ENCODE measurements around the gene SHC1.

The SHC1 gene

DNA sequence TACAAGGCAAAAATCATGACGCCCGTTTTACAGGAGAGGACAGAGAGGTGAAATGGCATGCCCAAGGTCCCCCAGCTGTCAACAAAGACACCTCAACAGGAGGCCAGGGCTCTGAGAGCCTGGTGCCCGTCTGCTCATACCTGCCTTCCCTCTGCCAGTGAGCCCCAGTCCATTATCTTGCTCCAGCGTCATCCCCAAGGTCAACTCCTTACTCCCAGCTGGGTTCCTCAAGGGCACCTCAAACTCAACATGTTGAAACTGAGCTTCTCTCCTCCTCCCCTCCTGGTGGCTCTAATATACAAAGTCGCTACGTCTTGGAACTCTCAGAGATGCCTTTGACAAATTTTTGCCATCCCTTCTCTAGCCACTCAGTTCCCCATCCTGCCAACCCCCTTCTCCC lies 17.9 kb downstream of the SHC1 start:
- TF ChIP-seq, protein P1, sequence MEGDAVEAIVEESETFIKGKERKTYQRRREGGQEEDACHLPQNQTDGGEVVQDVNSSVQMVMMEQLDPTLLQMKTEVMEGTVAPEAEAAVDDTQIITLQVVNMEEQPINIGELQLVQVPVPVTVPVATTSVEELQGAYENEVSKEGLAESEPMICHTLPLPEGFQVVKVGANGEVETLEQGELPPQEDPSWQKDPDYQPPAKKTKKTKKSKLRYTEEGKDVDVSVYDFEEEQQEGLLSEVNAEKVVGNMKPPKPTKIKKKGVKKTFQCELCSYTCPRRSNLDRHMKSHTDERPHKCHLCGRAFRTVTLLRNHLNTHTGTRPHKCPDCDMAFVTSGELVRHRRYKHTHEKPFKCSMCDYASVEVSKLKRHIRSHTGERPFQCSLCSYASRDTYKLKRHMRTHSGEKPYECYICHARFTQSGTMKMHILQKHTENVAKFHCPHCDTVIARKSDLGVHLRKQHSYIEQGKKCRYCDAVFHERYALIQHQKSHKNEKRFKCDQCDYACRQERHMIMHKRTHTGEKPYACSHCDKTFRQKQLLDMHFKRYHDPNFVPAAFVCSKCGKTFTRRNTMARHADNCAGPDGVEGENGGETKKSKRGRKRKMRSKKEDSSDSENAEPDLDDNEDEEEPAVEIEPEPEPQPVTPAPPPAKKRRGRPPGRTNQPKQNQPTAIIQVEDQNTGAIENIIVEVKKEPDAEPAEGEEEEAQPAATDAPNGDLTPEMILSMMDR (IDR thresholded peaks at IDR 0.05; ENCODE audit: low read depth, low read length, missing control alignments): no peak
- no peak for DNase-seq (ENCODE audit: low read depth)
- H3K4me3 ChIP-seq (ENCODE audit: low read depth, low read length): no peak overlapping the region

DNA sequence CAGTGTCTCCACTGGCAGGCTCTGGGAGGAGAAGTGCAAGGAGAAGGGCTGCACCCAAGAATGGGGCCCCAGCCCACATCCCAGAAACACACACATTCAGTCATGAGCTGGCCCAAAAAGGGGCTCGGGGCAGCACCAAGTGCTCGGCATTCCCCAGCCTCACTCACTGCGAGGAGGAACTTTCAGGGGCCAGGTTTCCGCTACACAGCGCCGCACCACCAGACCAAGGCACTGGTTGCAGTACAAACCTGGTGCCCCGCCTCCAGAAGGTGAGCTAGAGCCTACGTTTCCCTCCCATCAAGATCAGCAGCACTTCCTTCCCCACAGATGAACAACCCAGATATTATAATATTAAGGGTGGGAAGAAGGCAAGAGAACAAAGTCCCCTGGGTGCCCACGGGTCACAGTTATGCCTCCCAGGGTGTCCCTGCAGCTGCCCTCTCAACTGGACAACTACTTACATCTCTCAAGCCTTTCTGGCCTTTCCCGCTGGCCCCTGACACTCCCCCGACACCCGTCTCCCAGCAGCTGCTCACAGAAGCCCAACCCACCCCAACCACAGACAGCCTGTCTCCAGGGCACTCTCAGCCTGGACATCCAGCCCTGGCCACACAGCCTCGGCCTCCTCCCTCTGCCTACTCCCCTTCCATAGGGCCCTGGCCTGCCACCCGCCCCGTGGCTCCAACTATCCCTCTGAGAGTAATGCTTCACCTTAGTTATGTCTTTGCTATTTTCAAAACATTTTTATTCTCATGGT lies 18.5 kb downstream of the SHC1 start:
- H3K4me3 ChIP-seq (ENCODE audit: low read depth, low read length): no peak overlapping the region
- TF ChIP-seq, protein P1 (IDR thresholded peaks at IDR 0.05; ENCODE audit: low read depth, low read length, missing control alignments): no peak
- DNase-seq (ENCODE audit: low read depth): no peak

DNA sequence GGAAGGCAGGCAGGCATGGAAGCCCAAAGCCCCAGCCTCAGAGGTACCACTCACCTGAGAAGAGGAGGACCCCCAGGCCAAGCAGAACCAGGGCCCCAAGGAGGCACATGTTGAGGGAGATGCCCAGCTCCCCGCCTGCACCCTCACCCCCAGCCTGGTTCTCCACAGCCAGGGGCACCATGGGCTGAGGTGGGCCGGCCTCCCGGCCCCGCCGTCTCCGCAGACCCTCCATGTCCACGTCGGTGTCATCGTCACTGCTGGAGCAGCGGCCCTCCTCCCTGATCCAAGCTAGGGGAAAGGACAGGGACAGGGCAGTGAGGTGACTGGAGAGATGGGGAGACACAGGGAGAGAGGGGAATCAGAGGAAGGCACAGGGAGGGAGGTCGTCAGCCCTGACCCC lies 22.5 kb downstream of the SHC1 start:
- no peak overlapping the region for H3K4me3 ChIP-seq (ENCODE audit: low read depth, low read length)
- TF ChIP-seq, protein P1 (IDR thresholded peaks at IDR 0.05; ENCODE audit: low read depth, low read length, missing control alignments): no peak
- no peak for DNase-seq (ENCODE audit: low read depth)

DNA sequence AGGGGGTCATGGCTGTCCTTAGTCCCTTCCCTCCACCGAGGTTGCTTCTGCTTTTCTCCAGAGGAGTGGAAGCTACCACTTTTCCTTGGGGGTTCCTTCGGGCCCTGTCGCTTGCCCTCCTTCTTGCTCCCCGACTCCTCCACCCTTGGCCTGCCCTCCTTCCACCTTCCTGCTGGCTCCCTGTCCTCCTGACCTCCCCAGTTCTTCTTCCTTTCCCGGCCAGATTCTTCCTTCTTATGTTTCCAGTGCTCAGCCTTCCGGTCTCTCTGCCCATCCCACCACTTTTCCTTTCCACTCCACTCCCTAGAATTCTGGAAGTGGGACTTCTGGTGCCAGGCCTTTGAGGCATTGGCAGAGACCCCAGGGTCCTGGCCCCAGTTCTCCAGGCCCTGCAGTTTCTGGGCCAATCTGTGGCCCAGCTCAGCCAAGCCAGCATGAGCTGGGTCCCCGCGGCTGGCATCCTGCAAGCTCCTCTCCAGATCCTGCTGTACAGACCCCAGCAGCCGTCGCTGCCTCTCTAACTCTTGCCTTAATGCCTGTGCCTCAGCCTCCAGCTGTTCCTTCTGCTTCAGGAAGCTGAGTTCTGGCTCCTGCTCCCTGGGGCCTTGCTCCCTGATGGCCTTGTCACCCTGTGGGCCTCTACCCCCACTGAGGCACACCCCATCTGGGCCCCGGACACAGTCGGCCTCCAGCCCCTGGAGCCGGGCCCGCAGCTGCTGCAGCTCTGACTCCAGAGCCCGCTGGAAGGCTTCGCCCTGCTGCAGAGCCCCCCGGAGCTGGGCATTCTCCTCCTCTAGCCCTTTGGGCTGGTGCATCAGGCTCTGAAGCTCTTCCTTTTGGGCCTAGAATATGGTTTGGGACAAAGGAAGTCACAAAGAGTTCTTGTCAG lies 24.3 kb downstream of the SHC1 start:
- DNase-seq (ENCODE audit: low read depth): no peak
- TF ChIP-seq, protein P1 (IDR thresholded peaks at IDR 0.05; ENCODE audit: low read depth, low read length, missing control alignments): no peak

DNA sequence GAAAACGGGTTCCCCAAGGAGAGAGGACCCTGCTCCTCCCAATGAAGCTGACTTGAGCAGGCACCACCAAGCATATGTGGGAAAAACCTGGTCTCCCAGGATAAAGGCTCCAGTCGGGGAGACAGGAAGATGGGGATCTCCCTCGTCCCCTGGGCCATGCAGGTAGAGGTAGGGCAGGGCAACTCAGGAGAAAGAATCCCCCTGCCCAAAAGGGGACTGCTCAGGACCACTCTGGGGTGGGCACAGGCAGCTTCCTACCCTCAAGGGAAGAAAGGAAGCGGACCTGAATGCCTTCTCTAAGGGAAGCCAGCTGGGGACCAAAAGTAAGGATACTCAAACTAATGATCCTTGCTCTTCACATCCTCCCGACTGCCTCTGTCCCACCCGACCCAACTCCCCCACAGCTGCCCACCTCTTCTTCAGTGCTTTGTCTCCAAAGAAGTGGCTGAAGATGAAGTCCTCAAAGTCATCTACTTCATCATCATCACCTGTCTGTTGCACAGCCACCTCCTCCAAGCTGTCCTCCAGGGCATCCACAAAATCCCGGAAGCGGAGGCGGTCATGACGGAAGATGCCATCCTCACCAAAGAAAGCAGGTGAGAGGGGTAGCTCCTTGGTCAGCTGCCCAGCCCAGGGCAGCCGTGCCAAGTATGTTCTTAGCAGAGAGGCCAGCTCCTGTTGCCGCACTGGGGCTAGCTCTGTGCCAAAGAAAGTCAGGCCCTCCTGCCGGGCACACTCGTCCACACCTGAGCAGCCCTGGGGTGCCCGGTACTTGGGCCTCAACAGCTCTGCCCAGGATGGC lies 25.2 kb downstream of the SHC1 start:
- DNase-seq (ENCODE audit: low read depth): no peak
- no peak overlapping the region for H3K4me3 ChIP-seq (ENCODE audit: low read depth, low read length)
- TF ChIP-seq, protein P1 (IDR thresholded peaks at IDR 0.05; ENCODE audit: low read depth, low read length, missing control alignments): no peak

More for the DNA sequence above, 24.3 kb downstream of the SHC1 start:
- no peak overlapping the region for H3K4me3 ChIP-seq (ENCODE audit: low read depth, low read length)

DNA sequence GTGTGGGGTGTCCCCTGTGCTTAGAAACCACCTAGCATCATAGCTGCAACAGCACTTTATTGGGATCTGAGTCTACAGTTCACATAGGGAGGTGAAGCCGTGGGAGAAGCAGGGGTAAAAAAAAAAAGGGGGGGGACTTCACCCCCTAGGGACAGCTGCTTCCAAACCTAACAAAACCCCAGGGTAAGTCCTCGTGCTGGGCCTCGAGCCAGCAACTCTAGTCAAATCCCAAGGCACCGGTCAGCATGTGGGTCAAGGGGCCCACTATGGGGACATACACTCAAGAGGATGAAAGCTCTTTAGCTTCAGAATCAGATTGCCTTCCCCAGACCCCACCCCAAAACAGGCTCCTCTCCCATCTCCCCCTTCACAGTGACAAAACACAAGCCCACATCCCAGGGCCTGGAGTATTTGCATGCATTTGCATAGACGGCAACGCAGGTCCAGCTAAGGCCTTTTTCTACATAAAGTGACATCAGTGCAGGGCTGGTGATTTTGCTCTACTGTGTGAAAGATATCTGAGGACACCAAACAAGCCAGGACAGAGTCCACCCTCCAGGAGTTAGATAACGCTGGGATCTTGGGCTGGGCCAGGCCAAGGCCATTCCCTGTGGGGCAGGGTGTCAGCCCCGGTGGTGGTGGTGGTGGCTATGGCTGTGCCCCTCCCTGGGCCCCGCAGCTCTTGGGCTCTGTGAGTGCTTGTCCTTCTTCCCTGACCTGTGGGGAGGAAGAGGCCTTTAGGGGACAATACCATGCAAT lies 26.0 kb downstream of the SHC1 start:
- TF ChIP-seq, protein P1 (IDR thresholded peaks at IDR 0.05; ENCODE audit: low read depth, low read length, missing control alignments): no peak
- no peak for DNase-seq (ENCODE audit: low read depth)
- H3K4me3 ChIP-seq (ENCODE audit: low read depth, low read length): no peak overlapping the region
